Ishikawa (cell line): ENCODE results near the gene PEMT.

Experiments used
- CREB1 ChIP-seq: IDR thresholded peaks from 2 replicates; pipeline ENCODE4 v1.6.1; 2012; ENCODE audit warnings: low read depth
- EP300 ChIP-seq: IDR thresholded peaks from 2 replicates; pipeline ENCODE4 v1.6.1; 2012; ENCODE audit warnings: borderline replicate concordance
- REST ChIP-seq: IDR thresholded peaks from 2 replicates; pipeline ENCODE4 v1.6.1; 2012; ENCODE audit warnings: low read depth, mild to moderate bottlenecking
- TAF1 ChIP-seq: IDR thresholded peaks from 2 replicates; pipeline ENCODE4 v1.6.1; 2012; ENCODE audit warnings: low read depth, mild to moderate bottlenecking
- TCF12 ChIP-seq: IDR thresholded peaks from 2 replicates; pipeline ENCODE4 v1.6.1; 2012; ENCODE audit warnings: low read depth
- USF1 ChIP-seq: IDR thresholded peaks from 2 replicates; pipeline ENCODE4 v1.6.1; 2012
- YY1 ChIP-seq: IDR thresholded peaks from 2 replicates; pipeline ENCODE4 v1.6.1; 2012; ENCODE audit warnings: low read depth
- TF ChIP-seq, protein P1 (sequence below): IDR thresholded peaks from 2 replicates; pipeline ENCODE4 v1.6.1; 2012

GRCh38 chr17:17595755-17596154 is 4.2 kb upstream of the PEMT start:
- no peak for TF ChIP-seq REST
- TF ChIP-seq YY1, result no peak
- TF ChIP-seq EP300, result no peak
- no peak for TF ChIP-seq USF1
- TF ChIP-seq TAF1, result no peak
- TF ChIP-seq, protein P1, sequence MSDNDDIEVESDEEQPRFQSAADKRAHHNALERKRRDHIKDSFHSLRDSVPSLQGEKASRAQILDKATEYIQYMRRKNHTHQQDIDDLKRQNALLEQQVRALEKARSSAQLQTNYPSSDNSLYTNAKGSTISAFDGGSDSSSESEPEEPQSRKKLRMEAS, result no peak
- no peak for TF ChIP-seq TCF12
- TF ChIP-seq CREB1, result no peak
